ENCODE measurements around the gene GPC1.

Gene GPC1

GRCh38 chr2:240469239-240469636, 33.8 kb downstream of the GPC1 start:
- no peak for DNase-seq
- Histone ChIP-seq H3K4me3 (ENCODE audit: low read depth, low read length) (no peak overlapping the region), H3K27ac (no peak overlapping the region), H3K36me3 (replicated peaks) (peaks cover 5% of the 10 kb centered on the region), H3K27me3 (replicated peaks) (no peaks in the 10 kb centered on the region)
- no peak for TF ChIP-seq CTCF (IDR thresholded peaks at IDR 0.05; ENCODE audit: low read depth, low read length, missing control alignments)
- in situ Hi-C loops (cut with HindIII; ENCODE audit: low pct_ligation_motif_present, low sequenced_read_pairs), result no loop called here

- in situ Hi-C loops (cut with HindIII; ENCODE audit: low pct_ligation_motif_present, low sequenced_read_pairs), result no loop called here
- Histone ChIP-seq H3K4me3 (ENCODE audit: low read depth, low read length) (no peak overlapping the region), H3K27me3 (replicated peaks) (no peaks in the 10 kb centered on the region), H3K36me3 (replicated peaks) (peaks cover 5% of the 10 kb centered on the region), H3K27ac (no peak overlapping the region)
- no peak for DNase-seq
- TF ChIP-seq CTCF (IDR thresholded peaks at IDR 0.05; ENCODE audit: low read depth, low read length, missing control alignments), result no peak
These were observed 34.3 kb downstream of the GPC1 start for GRCh38 chr2:240469740-240470139.

- no peak for DNase-seq
- no peak for TF ChIP-seq CTCF (IDR thresholded peaks at IDR 0.05; ENCODE audit: low read depth, low read length, missing control alignments)
- Histone ChIP-seq H3K27me3 (replicated peaks) (no peaks in the 10 kb centered on the region), H3K36me3 (replicated peaks) (no peaks in the 10 kb centered on the region), H3K4me3 (ENCODE audit: low read depth, low read length) (no peak overlapping the region), H3K27ac (no peak overlapping the region)
- in situ Hi-C loops (cut with HindIII; ENCODE audit: low pct_ligation_motif_present, low sequenced_read_pairs), result no loop called here
These were observed 36.8 kb downstream of the GPC1 start for GRCh38 chr2:240472078-240472790.

- in situ Hi-C loops (cut with HindIII; ENCODE audit: low pct_ligation_motif_present, low sequenced_read_pairs), result no loop called here
- Histone ChIP-seq H3K4me3 (ENCODE audit: low read depth, low read length) (no peak overlapping the region), H3K36me3 (replicated peaks) (no peaks in the 10 kb centered on the region), H3K27me3 (replicated peaks) (no peaks in the 10 kb centered on the region), H3K27ac (no peak overlapping the region)
- no peak for TF ChIP-seq CTCF (IDR thresholded peaks at IDR 0.05; ENCODE audit: low read depth, low read length, missing control alignments)
- no peak for DNase-seq
These were observed 37.7 kb downstream of the GPC1 start for GRCh38 chr2:240473211-240473610.

GRCh38 chr2:240477916-240478315, 42.5 kb downstream of the GPC1 start:
- in situ Hi-C loops (cut with HindIII; ENCODE audit: low pct_ligation_motif_present, low sequenced_read_pairs), result no loop called here
- no peak for DNase-seq
- Histone ChIP-seq H3K4me3 (ENCODE audit: low read depth, low read length) (no peak overlapping the region), H3K36me3 (replicated peaks) (no peaks in the 10 kb centered on the region), H3K27ac (no peak overlapping the region), H3K27me3 (replicated peaks) (no peaks in the 10 kb centered on the region)
- TF ChIP-seq CTCF (IDR thresholded peaks at IDR 0.05; ENCODE audit: low read depth, low read length, missing control alignments), result no peak

All from brain microvascular endothelial cell (primary cell).